Measurements from ENCODE around the gene OPRL1. TPM values are rescaled to one million over a fixed set of nuclear protein-coding genes. Genes with fewer than 3 reads are reported as not detected.

OPRL1 gene
- total RNA-seq, 1 donor from 2014 or later = 10.2 TPM

- DNase-seq (ENCODE audit: low spot score) = no peak
- Mint-ChIP-seq H3K9me3 (ENCODE audit: unreplicated experiment) (no peaks in the 10 kb centered on the region), H3K4me3 (ENCODE audit: unreplicated experiment) (peak overlapping the region; percentile 72), H3K27ac (ENCODE audit: unreplicated experiment) (peak overlapping the region; percentile 81), H3K4me1 (ENCODE audit: unreplicated experiment) (peaks cover 40% of the 10 kb centered on the region), H3K27me3 (ENCODE audit: unreplicated experiment) (peaks cover 10% of the 10 kb centered on the region), H3K36me3 (ENCODE audit: low read depth, unreplicated experiment) (no peaks in the 10 kb centered on the region)
- no peak for TF ChIP-seq CTCF (IDR thresholded peaks at IDR 0.05; ENCODE audit: unreplicated experiment)
Observed at GRCh38 chr20:64052987-64053840, 26.7 kb upstream of the OPRL1 start.

- no peaks in the 10 kb centered on the region for H3K9me3 Mint-ChIP-seq (ENCODE audit: unreplicated experiment)
- H3K27me3 Mint-ChIP-seq (ENCODE audit: unreplicated experiment) = peaks cover 12% of the 10 kb centered on the region
- peak overlapping the region; percentile 92 for H3K27ac Mint-ChIP-seq (ENCODE audit: unreplicated experiment)
- H3K4me1 Mint-ChIP-seq (ENCODE audit: unreplicated experiment) = peaks cover 42% of the 10 kb centered on the region
- no peak for TF ChIP-seq CTCF (IDR thresholded peaks at IDR 0.05; ENCODE audit: unreplicated experiment)
- H3K36me3 Mint-ChIP-seq (ENCODE audit: low read depth, unreplicated experiment) = no peaks in the 10 kb centered on the region
- peak overlapping the region; percentile 72 for H3K4me3 Mint-ChIP-seq (ENCODE audit: unreplicated experiment)
- peak; percentile 71 for DNase-seq (ENCODE audit: low spot score)
Observed at GRCh38 chr20:64053841-64054661, 25.8 kb upstream of the OPRL1 start.

GRCh38 chr20:64055396-64055892 is 24.4 kb upstream of the OPRL1 start:
- DNase-seq (ENCODE audit: low spot score) = no peak
- peak overlapping the region; percentile 82 for H3K27ac Mint-ChIP-seq (ENCODE audit: unreplicated experiment)
- no peak for TF ChIP-seq CTCF (IDR thresholded peaks at IDR 0.05; ENCODE audit: unreplicated experiment)
- peak overlapping the region; percentile 84 for H3K4me3 Mint-ChIP-seq (ENCODE audit: unreplicated experiment)
- no peaks in the 10 kb centered on the region for H3K9me3 Mint-ChIP-seq (ENCODE audit: unreplicated experiment)
- peaks cover 42% of the 10 kb centered on the region for H3K4me1 Mint-ChIP-seq (ENCODE audit: unreplicated experiment)
- no peaks in the 10 kb centered on the region for H3K36me3 Mint-ChIP-seq (ENCODE audit: low read depth, unreplicated experiment)
- peaks cover 11% of the 10 kb centered on the region for H3K27me3 Mint-ChIP-seq (ENCODE audit: unreplicated experiment)

- no peak for TF ChIP-seq CTCF (IDR thresholded peaks at IDR 0.05; ENCODE audit: unreplicated experiment)
- DNase-seq (ENCODE audit: low spot score) = peak; percentile 51
- Mint-ChIP-seq H3K4me1 (ENCODE audit: unreplicated experiment) (peaks cover 42% of the 10 kb centered on the region), H3K9me3 (ENCODE audit: unreplicated experiment) (no peaks in the 10 kb centered on the region), H3K4me3 (ENCODE audit: unreplicated experiment) (no peak overlapping the region), H3K36me3 (ENCODE audit: low read depth, unreplicated experiment) (no peaks in the 10 kb centered on the region), H3K27ac (ENCODE audit: unreplicated experiment) (no peak overlapping the region), H3K27me3 (ENCODE audit: unreplicated experiment) (peaks cover 9% of the 10 kb centered on the region)
Observed at GRCh38 chr20:64055893-64056638, 23.8 kb upstream of the OPRL1 start.

Measured in endothelial cell (in vitro differentiated cells).